Heart right ventricle (tissue), 16 donors: ENCODE data around the gene STRIT1. TPM values are rescaled to one million over a fixed set of nuclear protein-coding genes. Genes with fewer than 3 reads are reported as not detected.

Experiments used
- ATAC-seq, 8 donors: fragments of 200-7000 bp; cut with Tn5 transposase; one replicate each; pipeline ENCODE4 v1.9.1; 2020; ENCODE audit warnings: mild to moderate bottlenecking in 8 of 8, moderate library complexity in 8 of 8, moderate number of reproducible peaks in 1 of 8
- DNase-seq, 2 donors: peaks; one replicate each; pipeline ENCODE4 v3.0.0-alpha.2; 2020
- H3K27ac ChIP-seq, 10 donors: fragments of 200-600 bp; sonication (generic) in 2 of 10; one replicate each; pipeline versions ENCODE4 v1.5.0 to v1.8.0; 2020 to 2022; ENCODE audit warnings: mild to moderate bottlenecking in 3 of 10
- H3K27me3 ChIP-seq, 7 donors: fragments of 200-600 bp; one replicate each; pipeline ENCODE4 v1.8.0; 2021 to 2022; ENCODE audit warnings: mild to moderate bottlenecking in 2 of 7
- H3K36me3 ChIP-seq, 9 donors: fragments of 200-600 bp; sonication (generic) in 1 of 9; one replicate each; pipeline versions ENCODE4 v1.5.0 to v1.8.0; 2020 to 2022; ENCODE audit warnings: mild to moderate bottlenecking in 2 of 9
- H3K4me1 ChIP-seq, 9 donors: fragments of 200-600 bp; sonication (generic) in 1 of 9; one replicate each; pipeline versions ENCODE4 v1.5.0 to v1.8.0; 2020 to 2022; ENCODE audit warnings: mild to moderate bottlenecking in 4 of 9
- H3K4me3 ChIP-seq, 10 donors: fragments of 200-600 bp; sonication (generic) in 2 of 10; one replicate each; pipeline versions ENCODE4 v1.5.0 to v1.8.0; 2020 to 2022; ENCODE audit warnings: mild to moderate bottlenecking in 7 of 10, moderate library complexity in 2 of 10
- H3K9me3 ChIP-seq, 11 donors: fragments of 200-600 bp in 10 of 11; sonication (generic) in 2 of 11; one replicate each; pipeline versions ENCODE4 v1.5.0 to v1.8.0; 2013 to 2022; ENCODE audit warnings: mild to moderate bottlenecking in 2 of 11, control low read depth in 1 of 11, moderate library complexity in 1 of 11
- WGBS, 2 donors: extraction: QIAGEN DNeasy Blood & Tissue Kit; methylation state at CpG; one replicate each; pipeline ENCODE4 v1.1.7; 2013; ENCODE audit warnings: inconsistent platforms in 1 of 2; 5-methylcytosine and 5-hydroxymethylcytosine counted together
- intact Hi-C, 10 donors: fragments of 100-400 bp; cut with DNase I; formaldehyde crosslinking; loops; one replicate each; pipeline versions ENCODE4 v1.11.1 to v1.14.2; 2022
- polyA plus RNA-seq, 2 donors: library from polyadenylated mRNA; stranded (reverse); fragments of 200-250 nt; gene quantifications; one replicate each; pipeline ENCODE4 v1.2.3, GENCODE V29; 2013
- total RNA-seq, 10 donors: library from RNA; stranded (reverse); fragmentation: NEBNext Ultra II Directional in 3 of 10; extraction: Animal tissue kit (Norgen Biotek cat#: 25700) in 3 of 10; gene quantifications; one replicate each; pipeline versions ENCODE4 v1.2.1 to v1.2.4, GENCODE V29; 2021 to 2023
- TF ChIP-seq, protein P1 (sequence below), 9 donors: fragments of 200-600 bp; sonication (generic) in 2 of 9; IDR thresholded peaks; one replicate each; pipeline versions ENCODE4 v1.5.0 to v1.8.0; 2021 to 2022; ENCODE audit warnings: antibody characterized with exemption in 9 of 9, mild to moderate bottlenecking in 5 of 9, moderate library complexity in 1 of 9
- donor health status: Arrhythmogenic right ventricular cardiomyopathy.
- donor health status: ischemic (EF 13 %, LVEDD 7.1; RV severe dilation, severe dysfunction).
- donor health status: healthy with polysubstance abuse.
- donor health status: DM: no; HTN: yes; CAD: no.
- donor health status: DM: no; HTN: no; CAD: no.
- donor health status: ischemic (EF 25% LVEDD 6.9; RV normal size, moderate dysfunction).
- donor health status: ischemic (EF 25% LVEDD 5.7; RV mildly dilated, moderate dysfunction).
- donor health status: healthy.
- donor health status: DM: yes; HTN: yes; CAD: no.
- donor health status: Ischemic cardiomyopathy.
- donor health status: ischemic (EF 35%, LVEDD 5.7; RV mildly dilated, moderate dysfunction).
- donor health status: nonischemic (EF 11% LVEDD 7.7; RV severe dilation, severe dysfunction).
- donor health status: DM: yes; HTN: yes; CAD: no.
- donor health status: PGD.
- donor health status: ischemic (EF 29% LVEDD 5.4; RV normal size, mild dysfunction).
- donor health status: nonischemic (EF 23%, LVEDD 6.1; RV moderate dilation, normal function).

Gene STRIT1
- total and polyA plus RNA-seq, 12 donors, result 0.26 to 5.6 (median 1.2) TPM; not detected in 1

DNA sequence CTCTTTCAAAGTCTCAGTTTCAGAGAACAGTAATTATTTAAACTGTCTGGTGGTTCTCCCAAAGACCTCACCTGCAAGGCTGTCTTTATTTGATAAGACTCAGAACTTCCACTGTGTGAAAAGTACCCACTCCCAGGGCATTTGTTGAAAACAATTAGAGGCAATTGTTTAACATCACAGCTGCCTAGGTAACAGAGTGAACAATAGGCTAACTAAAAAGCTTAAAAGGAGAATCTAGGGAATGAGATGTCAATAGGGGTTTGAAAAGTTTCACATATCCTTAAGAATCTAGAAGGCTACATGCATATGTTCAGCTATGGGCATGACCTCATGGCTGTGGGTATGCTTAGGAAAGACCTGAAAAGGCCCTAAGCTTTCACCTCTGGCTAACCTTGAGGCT, 2.9 kb upstream of the STRIT1 start:
- H3K27me3 ChIP-seq, result no peaks in the 10 kb centered on the region
- no peak overlapping the region for H3K4me3 ChIP-seq
- ATAC-seq, result no peak
- H3K9me3 ChIP-seq, result peaks cover 0 to 32% (median 16%) of the 10 kb centered on the region in 11 donors
- intact Hi-C loops, result no loop called here
- no peaks in the 10 kb centered on the region for H3K4me1 ChIP-seq
- TF ChIP-seq, protein P1, sequence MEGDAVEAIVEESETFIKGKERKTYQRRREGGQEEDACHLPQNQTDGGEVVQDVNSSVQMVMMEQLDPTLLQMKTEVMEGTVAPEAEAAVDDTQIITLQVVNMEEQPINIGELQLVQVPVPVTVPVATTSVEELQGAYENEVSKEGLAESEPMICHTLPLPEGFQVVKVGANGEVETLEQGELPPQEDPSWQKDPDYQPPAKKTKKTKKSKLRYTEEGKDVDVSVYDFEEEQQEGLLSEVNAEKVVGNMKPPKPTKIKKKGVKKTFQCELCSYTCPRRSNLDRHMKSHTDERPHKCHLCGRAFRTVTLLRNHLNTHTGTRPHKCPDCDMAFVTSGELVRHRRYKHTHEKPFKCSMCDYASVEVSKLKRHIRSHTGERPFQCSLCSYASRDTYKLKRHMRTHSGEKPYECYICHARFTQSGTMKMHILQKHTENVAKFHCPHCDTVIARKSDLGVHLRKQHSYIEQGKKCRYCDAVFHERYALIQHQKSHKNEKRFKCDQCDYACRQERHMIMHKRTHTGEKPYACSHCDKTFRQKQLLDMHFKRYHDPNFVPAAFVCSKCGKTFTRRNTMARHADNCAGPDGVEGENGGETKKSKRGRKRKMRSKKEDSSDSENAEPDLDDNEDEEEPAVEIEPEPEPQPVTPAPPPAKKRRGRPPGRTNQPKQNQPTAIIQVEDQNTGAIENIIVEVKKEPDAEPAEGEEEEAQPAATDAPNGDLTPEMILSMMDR (IDR thresholded peaks at IDR 0.05), result no peak
- H3K36me3 ChIP-seq, result no peaks in the 10 kb centered on the region
- no peak overlapping the region for H3K27ac ChIP-seq
- no peak for DNase-seq

DNA sequence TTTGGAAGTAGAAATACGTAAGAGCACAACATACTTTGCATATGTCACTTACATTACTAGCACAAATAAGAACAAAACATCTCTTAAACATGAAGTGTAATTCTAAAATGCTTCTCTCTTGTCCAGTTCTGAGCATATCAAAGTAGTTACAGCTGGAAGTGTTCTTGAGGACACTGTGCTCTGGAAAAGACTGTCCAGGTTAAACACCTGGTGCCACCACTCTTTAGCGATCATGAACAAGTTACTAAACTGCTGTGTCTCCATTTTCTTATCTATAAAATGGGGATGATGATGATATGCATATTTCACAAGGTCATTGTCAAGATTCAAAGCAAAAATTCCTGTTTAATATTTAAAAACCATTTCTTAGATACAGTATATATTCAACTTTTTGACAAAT, 790 bp downstream of the STRIT1 start:
- peaks cover 0 to 21% (median 16%) of the 10 kb centered on the region in 11 donors for H3K9me3 ChIP-seq
- no peaks in the 10 kb centered on the region for H3K36me3 ChIP-seq
- no peaks in the 10 kb centered on the region for H3K27me3 ChIP-seq
- H3K4me3 ChIP-seq, result no peak overlapping the region
- DNase-seq, result no peak
- intact Hi-C loops, result no loop called here
- WGBS, 2 donors, result 84 to 93% methylated on average over 2 of the region's 2 CpGs
- TF ChIP-seq, protein P1 (IDR thresholded peaks at IDR 0.05), result no peak
- H3K4me1 ChIP-seq, result no peaks in the 10 kb centered on the region
- no peak for ATAC-seq
- no peak overlapping the region for H3K27ac ChIP-seq

DNA sequence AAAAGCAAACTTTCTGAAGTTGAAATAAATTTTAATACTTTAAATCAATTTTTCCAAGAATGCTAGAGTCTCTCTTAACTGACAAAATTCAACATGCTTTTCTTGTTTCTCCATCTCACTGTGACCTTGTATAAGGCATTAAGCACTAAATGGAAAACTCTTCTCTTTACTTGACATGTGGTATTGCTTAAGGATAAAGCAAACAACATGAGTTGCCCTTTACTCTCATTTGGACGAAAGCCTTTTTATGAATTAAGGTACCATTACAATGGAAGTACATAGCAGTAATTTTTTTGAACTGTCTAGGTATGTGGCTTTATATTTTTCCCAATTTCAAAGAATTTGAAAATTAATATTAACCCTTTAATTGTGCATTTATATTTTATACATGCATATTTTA, 1.4 kb downstream of the STRIT1 start:
- H3K36me3 ChIP-seq, result no peaks in the 10 kb centered on the region
- TF ChIP-seq, protein P1 (IDR thresholded peaks at IDR 0.05), result no peak
- ATAC-seq (no peak), DNase-seq (no peak)
- intact Hi-C loops, result no loop called here
- WGBS, 2 donors, result 82 to 91% methylated on average over 1 of the region's 1 CpG
- no peak overlapping the region for H3K27ac ChIP-seq
- H3K4me3 ChIP-seq, result no peak overlapping the region
- H3K27me3 ChIP-seq, result no peaks in the 10 kb centered on the region
- H3K9me3 ChIP-seq, result peaks cover 0 to 15% (median 11%) of the 10 kb centered on the region in 11 donors
- no peaks in the 10 kb centered on the region for H3K4me1 ChIP-seq

DNA sequence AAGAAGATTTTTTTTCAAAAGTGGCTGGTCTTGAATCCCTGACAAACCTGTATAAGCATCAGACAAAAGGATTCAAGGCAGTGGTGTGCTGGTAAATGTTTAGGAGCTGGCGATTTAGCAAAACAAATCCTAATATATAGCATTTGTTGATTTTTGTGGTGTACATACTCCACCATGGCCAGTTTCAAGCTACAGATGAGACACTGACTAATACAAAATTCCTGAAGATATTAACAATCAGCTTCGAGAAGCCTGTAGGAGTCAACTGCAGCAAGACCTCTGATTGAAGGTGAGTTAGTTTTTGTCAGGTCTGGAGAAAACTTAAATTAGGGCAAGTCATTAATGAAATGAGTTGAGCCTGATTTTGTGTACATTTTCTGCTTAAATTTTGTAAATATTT, 6.7 kb downstream of the STRIT1 start:
- H3K36me3 ChIP-seq, result no peaks in the 10 kb centered on the region
- DNase-seq (no peak), ATAC-seq (no peak)
- intact Hi-C loops, result no loop called here
- H3K9me3 ChIP-seq, result no peaks in the 10 kb centered on the region
- 73% methylated on average over 2 of the region's 2 CpGs for WGBS, 2 donors
- H3K4me3 ChIP-seq, result no peak overlapping the region
- TF ChIP-seq, protein P1 (IDR thresholded peaks at IDR 0.05), result no peak
- H3K27ac ChIP-seq, result no peak overlapping the region
- no peaks in the 10 kb centered on the region for H3K4me1 ChIP-seq
- no peaks in the 10 kb centered on the region for H3K27me3 ChIP-seq

DNA sequence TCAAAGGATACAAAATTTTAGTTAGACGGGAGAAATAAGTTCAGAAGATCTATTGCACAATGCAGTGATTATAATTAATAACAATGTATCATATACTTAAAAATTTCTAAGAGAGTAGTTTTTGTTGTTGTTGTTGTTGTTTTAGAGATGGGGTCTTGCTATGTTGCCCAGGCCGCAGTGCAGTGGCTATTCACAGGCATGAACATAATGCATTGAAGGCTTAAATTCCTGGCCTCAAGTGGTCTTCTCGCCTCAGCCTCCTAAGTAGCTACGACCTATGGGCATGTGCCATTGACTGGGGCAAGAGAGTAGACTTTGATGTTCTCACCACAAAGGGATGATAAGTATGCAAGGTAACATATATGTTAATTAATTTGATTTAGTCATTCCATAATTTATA, 7.5 kb downstream of the STRIT1 start:
- no peaks in the 10 kb centered on the region for H3K4me1 ChIP-seq
- 92% methylated on average over 4 of the region's 4 CpGs for WGBS, 2 donors
- H3K27me3 ChIP-seq, result no peaks in the 10 kb centered on the region
- H3K27ac ChIP-seq, result no peak overlapping the region
- H3K9me3 ChIP-seq, result no peaks in the 10 kb centered on the region
- DNase-seq (no peak), ATAC-seq (no peak)
- no peaks in the 10 kb centered on the region for H3K36me3 ChIP-seq
- intact Hi-C loops, result no loop called here
- TF ChIP-seq, protein P1 (IDR thresholded peaks at IDR 0.05), result no peak
- H3K4me3 ChIP-seq, result no peak overlapping the region
